ENCODE measurements around the gene WDR90.
A peak's percentile ranks its signal among the peaks of the same experiment; 100 is the strongest.
"Not testable (repeated sequence)": the region's sequence is repeated elsewhere in the genome, so short reads cannot be mapped to it uniquely, and the experiment has no call there.

WDR90 gene

GRCh38 chr16:684961-685696, 36.0 kb downstream of the WDR90 start:
- ATAC-seq (ENCODE audit: low read depth) = no peak
- no peak for DNase-seq (ENCODE audit: low spot score in 2 of 2)
- no peak overlapping the region for H3K27ac Mint-ChIP-seq
- H3K4me1 Mint-ChIP-seq = peaks cover 13% of the 10 kb centered on the region
- H3K9me3 Mint-ChIP-seq = no peaks in the 10 kb centered on the region
- H3K4me3 Mint-ChIP-seq = no peak overlapping the region
- H3K36me3 Mint-ChIP-seq = peaks cover 4% of the 10 kb centered on the region
- no peaks in the 10 kb centered on the region for H3K27me3 Mint-ChIP-seq

GRCh38 chr16:685967-686366, 36.8 kb downstream of the WDR90 start:
- Mint-ChIP-seq H3K4me1 (peaks cover 17% of the 10 kb centered on the region), H3K27ac (no peak overlapping the region), H3K27me3 (no peaks in the 10 kb centered on the region), H3K9me3 (no peaks in the 10 kb centered on the region), H3K4me3 (peak overlapping the region; percentile 58), H3K36me3 (peaks cover 4% of the 10 kb centered on the region)
- no peak for DNase-seq (ENCODE audit: low spot score in 2 of 2)
- no peak for ATAC-seq (ENCODE audit: low read depth)

- H3K27me3 Mint-ChIP-seq = no peaks in the 10 kb centered on the region
- H3K27ac Mint-ChIP-seq = no peak overlapping the region
- DNase-seq (ENCODE audit: low spot score in 2 of 2) (no peak), ATAC-seq (ENCODE audit: low read depth) (no peak)
- H3K9me3 Mint-ChIP-seq = no peaks in the 10 kb centered on the region
- H3K4me1 Mint-ChIP-seq = peaks cover 18% of the 10 kb centered on the region
- no peak overlapping the region for H3K4me3 Mint-ChIP-seq
- peaks cover 4% of the 10 kb centered on the region for H3K36me3 Mint-ChIP-seq
Observed at GRCh38 chr16:686459-687260, 37.5 kb downstream of the WDR90 start.

- DNase-seq (ENCODE audit: low spot score in 2 of 2) (no peak), ATAC-seq (ENCODE audit: low read depth) (no peak)
- Mint-ChIP-seq H3K4me3 (no peak overlapping the region), H3K9me3 (no peaks in the 10 kb centered on the region), H3K4me1 (peaks cover 17% of the 10 kb centered on the region), H3K27ac (no peak overlapping the region), H3K27me3 (no peaks in the 10 kb centered on the region), H3K36me3 (peaks cover 2% of the 10 kb centered on the region)
Observed at GRCh38 chr16:687499-687898, 38.3 kb downstream of the WDR90 start.

DNA sequence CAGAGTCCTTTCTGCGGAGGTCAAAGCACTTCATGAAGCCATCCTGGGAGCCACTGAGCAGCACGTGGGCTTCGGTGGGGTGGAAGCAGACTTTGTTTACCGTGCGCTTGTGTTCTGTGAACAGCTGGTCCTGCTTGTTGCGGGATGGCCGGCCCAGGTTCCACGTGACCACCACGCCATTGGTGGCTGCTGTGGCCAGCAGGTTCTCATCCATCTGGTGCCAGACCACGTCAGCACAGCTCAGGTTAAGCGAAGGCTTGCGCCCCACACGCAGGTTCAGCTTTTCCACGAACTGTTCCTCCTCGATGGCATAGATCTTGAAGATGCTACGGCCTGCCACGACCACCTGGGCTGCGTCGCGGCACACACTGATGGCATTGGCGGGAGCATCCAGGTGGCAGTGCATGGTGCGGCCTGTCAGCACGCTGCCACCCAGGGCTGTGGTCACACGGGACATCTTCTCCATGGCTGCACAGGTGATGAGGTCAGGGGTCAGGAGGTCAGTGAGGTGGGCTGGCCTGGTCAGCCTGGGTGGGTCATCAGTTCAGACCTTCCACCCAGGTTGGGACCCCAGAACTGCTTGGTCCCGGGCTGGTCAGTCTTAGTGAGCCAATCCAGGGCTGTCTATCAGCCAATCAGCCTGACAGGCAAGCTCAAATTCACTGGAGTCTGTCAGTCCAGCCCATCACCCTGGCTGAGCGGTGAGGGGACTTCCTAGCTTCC, 40.2 kb downstream of the WDR90 start:
- ATAC-seq (ENCODE audit: low read depth) = no peak
- Mint-ChIP-seq H3K4me1 (peaks cover 20% of the 10 kb centered on the region), H3K27ac (peak overlapping the region; percentile 74), H3K36me3 (no peaks in the 10 kb centered on the region), H3K4me3 (peak overlapping the region; percentile 86), H3K27me3 (peaks cover 2% of the 10 kb centered on the region), H3K9me3 (no peaks in the 10 kb centered on the region)
- DNase-seq (ENCODE audit: low spot score in 2 of 2) = no peak

- H3K27me3 Mint-ChIP-seq; H3K9me3 Mint-ChIP-seq; H3K27ac Mint-ChIP-seq; DNase-seq (ENCODE audit: low spot score in 2 of 2); ATAC-seq (ENCODE audit: low read depth); H3K36me3 Mint-ChIP-seq: not testable (repeated sequence)
- Mint-ChIP-seq H3K4me1 (peaks cover 29% of the 10 kb centered on the region), H3K4me3 (peak overlapping the region; percentile 68)
Observed at GRCh38 chr16:691242-691641, 42.1 kb downstream of the WDR90 start.

DNA sequence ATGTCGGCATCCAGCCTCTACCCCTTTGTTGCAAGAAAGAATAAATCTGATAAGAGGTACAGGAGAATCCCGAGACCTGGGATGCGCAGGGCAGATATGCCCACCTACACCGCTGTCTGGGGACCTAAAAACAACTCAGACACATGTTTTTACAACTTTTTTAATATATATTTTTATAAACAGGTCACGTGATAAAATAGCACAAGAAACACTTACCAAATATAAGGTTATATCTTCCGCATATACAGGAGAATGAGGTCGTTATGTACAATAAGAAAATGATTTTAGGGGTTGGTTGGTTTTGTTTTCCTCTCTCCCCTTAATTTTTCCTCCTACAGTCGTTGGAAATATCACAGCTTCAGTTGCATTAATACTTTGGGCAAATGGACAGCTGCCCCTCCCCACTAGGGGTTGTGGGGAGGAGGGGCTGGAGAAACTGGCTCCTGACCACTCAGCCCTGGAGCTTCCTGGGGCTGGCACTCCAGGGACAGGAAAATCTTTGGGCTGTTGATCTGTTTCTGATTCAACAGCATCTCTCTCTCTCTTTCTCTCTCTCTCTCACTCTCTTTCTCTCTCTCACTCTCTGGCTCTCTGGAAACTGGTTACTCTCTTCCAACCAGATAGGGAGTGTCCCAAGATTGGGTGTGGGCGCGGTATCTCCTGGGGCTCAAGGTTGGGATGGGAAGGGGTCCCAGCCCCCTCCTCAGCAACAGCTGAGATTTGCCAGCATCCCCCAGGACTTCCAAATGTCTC, 43.4 kb downstream of the WDR90 start:
- peak overlapping the region; percentile 18 for H3K4me3 Mint-ChIP-seq
- H3K9me3 Mint-ChIP-seq = no peaks in the 10 kb centered on the region
- no peak for DNase-seq (ENCODE audit: low spot score in 2 of 2)
- peaks cover 6% of the 10 kb centered on the region for H3K27me3 Mint-ChIP-seq
- H3K4me1 Mint-ChIP-seq = peaks cover 29% of the 10 kb centered on the region
- H3K27ac Mint-ChIP-seq = no peak overlapping the region
- no peak for ATAC-seq (ENCODE audit: low read depth)
- H3K36me3 Mint-ChIP-seq = no peaks in the 10 kb centered on the region

- Mint-ChIP-seq H3K27ac (no peak overlapping the region), H3K4me1 (peaks cover 29% of the 10 kb centered on the region), H3K9me3 (no peaks in the 10 kb centered on the region), H3K4me3 (peak overlapping the region; percentile 80), H3K27me3 (peaks cover 6% of the 10 kb centered on the region), H3K36me3 (no peaks in the 10 kb centered on the region)
- DNase-seq (ENCODE audit: low spot score in 2 of 2) (no peak), ATAC-seq (ENCODE audit: low read depth) (no peak)
Observed at GRCh38 chr16:693364-693763, 44.2 kb downstream of the WDR90 start.

GRCh38 chr16:693766-694165, 44.6 kb downstream of the WDR90 start:
- no peak for DNase-seq (ENCODE audit: low spot score in 2 of 2)
- Mint-ChIP-seq H3K4me3 (peak overlapping the region; percentile 80), H3K27ac (no peak overlapping the region), H3K27me3 (peaks cover 6% of the 10 kb centered on the region), H3K36me3 (no peaks in the 10 kb centered on the region), H3K4me1 (peaks cover 28% of the 10 kb centered on the region), H3K9me3 (no peaks in the 10 kb centered on the region)
- peak; percentile 47 for ATAC-seq (ENCODE audit: low read depth)

- ATAC-seq (ENCODE audit: low read depth) = no peak
- Mint-ChIP-seq H3K27ac (no peak overlapping the region), H3K4me3 (peak overlapping the region; percentile 74), H3K36me3 (no peaks in the 10 kb centered on the region), H3K9me3 (no peaks in the 10 kb centered on the region), H3K4me1 (peaks cover 25% of the 10 kb centered on the region), H3K27me3 (peaks cover 6% of the 10 kb centered on the region)
- DNase-seq (ENCODE audit: low spot score in 2 of 2) = no peak
Observed at GRCh38 chr16:694187-694862, 45.2 kb downstream of the WDR90 start.

GRCh38 chr16:694863-695354, 45.7 kb downstream of the WDR90 start:
- Mint-ChIP-seq H3K36me3 (no peaks in the 10 kb centered on the region), H3K27ac (no peak overlapping the region), H3K9me3 (no peaks in the 10 kb centered on the region), H3K4me3 (peak overlapping the region; percentile 47), H3K4me1 (peaks cover 21% of the 10 kb centered on the region), H3K27me3 (peaks cover 6% of the 10 kb centered on the region)
- DNase-seq (ENCODE audit: low spot score in 2 of 2) = no peak
- no peak for ATAC-seq (ENCODE audit: low read depth)

DNA sequence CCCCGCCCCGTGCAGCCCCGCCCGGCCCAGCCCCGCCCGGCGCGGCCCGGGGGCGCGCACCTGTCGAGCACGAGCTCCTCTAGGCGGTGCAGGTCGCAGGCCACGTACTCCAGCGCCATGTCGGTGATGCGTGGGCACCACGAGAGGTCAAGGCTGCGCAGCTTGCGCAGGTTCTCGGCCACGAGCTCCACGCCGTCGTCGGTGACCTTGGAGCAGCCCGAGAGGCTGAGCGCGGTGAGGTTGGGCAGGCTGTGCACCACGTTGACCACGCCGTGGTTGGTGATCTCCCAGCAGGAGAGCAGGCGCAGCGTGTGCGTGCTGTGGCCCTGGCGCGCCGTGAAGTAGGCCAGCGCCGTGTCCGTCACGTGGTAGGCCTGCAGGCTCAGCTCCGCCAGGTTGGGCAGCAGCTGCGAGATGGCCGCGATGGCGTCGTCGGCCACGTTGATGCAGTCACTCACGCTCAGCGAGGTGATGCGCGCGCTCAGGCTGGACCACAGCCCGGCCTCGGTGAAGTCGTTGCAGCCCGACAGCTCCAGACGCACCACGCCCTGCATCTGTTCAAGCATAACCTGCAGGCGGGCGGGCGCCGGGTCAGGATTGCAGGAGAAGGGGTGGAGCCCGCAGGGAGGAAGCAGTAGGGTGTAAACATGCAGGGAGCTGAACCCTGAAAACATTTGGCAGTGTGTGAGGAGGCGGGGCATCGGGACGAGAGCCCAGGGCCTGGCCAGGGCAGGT, 46.4 kb downstream of the WDR90 start:
- no peaks in the 10 kb centered on the region for H3K9me3 Mint-ChIP-seq
- peak; percentile 72 for ATAC-seq (ENCODE audit: low read depth)
- no peaks in the 10 kb centered on the region for H3K36me3 Mint-ChIP-seq
- no peak overlapping the region for H3K27ac Mint-ChIP-seq
- DNase-seq (ENCODE audit: low spot score in 2 of 2) = no peak
- peaks cover 18% of the 10 kb centered on the region for H3K4me1 Mint-ChIP-seq
- H3K27me3 Mint-ChIP-seq = peaks cover 6% of the 10 kb centered on the region
- peak overlapping the region; percentile 78 for H3K4me3 Mint-ChIP-seq
